GM18858 (cell line): ENCODE data around the gene MALAT1.
A peak's percentile ranks its signal among the peaks of the same experiment; 100 is the strongest.
"Not testable (repeated sequence)": the region's sequence is repeated elsewhere in the genome, so short reads cannot be mapped to it uniquely, and the experiment has no call there.

Source experiments
- ATAC-seq: cut with Tn5 transposase; IDR thresholded peaks from one replicate; pipeline ENCODE4 v1.9.1; 2021; ENCODE audit not compliant: unreplicated experiment

The MALAT1 gene

DNA sequence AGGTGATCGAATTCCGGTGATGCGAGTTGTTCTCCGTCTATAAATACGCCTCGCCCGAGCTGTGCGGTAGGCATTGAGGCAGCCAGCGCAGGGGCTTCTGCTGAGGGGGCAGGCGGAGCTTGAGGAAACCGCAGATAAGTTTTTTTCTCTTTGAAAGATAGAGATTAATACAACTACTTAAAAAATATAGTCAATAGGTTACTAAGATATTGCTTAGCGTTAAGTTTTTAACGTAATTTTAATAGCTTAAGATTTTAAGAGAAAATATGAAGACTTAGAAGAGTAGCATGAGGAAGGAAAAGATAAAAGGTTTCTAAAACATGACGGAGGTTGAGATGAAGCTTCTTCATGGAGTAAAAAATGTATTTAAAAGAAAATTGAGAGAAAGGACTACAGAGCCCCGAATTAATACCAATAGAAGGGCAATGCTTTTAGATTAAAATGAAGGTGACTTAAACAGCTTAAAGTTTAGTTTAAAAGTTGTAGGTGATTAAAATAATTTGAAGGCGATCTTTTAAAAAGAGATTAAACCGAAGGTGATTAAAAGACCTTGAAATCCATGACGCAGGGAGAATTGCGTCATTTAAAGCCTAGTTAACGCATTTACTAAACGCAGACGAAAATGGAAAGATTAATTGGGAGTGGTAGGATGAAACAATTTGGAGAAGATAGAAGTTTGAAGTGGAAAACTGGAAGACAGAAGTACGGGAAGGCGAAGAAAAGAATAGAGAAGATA, at the start of gene MALAT1:
TSS of gene MALAT1 (plus strand) at position 69 of the 736 bp plus-strand sequence.
- no peak for ATAC-seq

DNA sequence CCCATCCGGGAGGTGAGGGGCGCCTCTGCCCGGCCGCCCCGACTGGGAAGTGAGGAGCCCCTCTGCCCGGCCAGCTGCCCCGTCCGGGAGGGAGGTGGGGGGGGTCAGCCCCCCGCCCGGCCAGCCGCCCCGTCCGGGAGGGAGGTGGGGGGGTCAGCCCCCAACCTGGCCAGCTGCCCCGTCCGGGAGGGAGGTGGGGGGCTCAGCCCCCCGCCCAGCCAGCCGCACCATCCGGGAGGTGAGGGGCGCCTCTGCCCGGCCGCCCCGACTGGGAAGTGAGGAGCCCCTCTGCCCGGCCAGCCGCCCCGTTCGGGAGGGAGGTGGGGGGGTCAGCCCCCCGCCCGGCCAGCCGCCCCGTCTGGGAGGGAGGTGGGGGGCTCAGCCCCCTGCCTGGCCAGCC, 47.5 kb upstream of the MALAT1 start:
- not testable (repeated sequence) for ATAC-seq

DNA sequence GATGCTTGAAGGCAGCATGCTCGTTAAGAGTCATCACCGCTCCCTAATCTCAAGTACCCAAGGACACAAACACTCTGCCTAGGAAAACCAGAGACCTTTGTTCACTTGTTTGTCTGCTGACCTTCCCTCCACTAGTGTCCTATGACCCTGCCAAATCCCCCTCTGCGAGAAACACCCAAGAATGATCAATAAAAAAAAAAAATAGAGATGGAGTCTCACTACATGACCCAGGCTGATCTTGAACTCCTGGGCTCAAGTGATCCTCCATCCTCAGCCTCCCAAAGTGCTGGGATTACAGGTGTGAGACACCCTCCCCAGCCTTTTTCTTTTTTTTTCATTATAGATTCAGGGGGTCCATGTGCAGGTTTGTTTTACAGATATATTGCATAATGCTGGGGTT, 46.6 kb upstream of the MALAT1 start:
- ATAC-seq, result not testable (repeated sequence)

DNA sequence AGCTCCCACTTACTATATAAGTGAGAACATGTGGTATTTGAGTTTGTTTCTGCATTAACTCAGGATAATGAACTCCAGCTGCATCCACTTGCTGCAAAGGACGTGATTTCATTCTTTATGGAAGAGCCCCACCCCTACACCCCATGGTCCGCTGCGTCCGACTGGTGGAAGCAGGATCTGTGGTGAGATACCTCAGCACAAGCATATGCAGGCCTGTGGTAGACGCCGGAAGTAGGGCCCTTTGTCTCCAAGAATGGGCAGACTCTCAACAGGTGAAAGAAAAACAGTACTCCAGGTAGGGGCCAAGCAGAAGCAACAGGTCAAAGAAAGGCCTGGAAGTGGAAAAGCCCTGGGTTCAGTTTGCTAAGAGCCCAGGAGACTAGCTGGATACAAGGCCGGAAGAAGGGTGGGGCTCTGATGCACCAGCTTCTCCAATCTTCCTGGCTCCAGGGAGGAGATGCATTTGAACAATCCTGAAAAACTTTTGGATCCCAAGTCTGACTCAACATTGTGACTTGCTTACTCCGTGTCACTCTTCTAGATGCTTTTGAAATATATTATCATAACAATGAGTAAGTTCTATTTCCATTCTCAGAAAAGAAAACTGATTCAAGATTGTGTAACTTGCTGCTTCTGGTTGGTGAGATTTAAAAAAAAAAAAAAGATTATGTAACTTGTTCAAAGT, 45.9 kb upstream of the MALAT1 start:
- no peak for ATAC-seq

DNA sequence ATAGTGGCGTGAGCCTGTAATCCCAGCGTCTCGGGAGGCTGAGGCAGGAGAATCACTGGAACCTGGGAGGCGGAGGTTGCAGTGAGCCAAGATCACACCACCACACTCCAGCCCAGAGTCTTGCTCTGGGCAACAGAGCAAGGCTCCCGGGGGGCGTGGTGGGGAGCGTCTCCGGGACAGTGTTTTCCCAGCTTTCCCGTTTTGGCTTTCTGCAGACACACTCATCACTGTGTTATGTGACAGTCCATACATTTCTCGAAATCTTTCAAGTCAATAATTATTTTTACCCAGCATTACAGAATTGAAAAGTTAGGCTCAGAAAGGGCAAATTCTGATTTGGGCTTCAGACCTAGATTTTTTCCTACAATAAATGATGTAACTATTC, 44.5 kb upstream of the MALAT1 start:
- ATAC-seq, result no peak

DNA sequence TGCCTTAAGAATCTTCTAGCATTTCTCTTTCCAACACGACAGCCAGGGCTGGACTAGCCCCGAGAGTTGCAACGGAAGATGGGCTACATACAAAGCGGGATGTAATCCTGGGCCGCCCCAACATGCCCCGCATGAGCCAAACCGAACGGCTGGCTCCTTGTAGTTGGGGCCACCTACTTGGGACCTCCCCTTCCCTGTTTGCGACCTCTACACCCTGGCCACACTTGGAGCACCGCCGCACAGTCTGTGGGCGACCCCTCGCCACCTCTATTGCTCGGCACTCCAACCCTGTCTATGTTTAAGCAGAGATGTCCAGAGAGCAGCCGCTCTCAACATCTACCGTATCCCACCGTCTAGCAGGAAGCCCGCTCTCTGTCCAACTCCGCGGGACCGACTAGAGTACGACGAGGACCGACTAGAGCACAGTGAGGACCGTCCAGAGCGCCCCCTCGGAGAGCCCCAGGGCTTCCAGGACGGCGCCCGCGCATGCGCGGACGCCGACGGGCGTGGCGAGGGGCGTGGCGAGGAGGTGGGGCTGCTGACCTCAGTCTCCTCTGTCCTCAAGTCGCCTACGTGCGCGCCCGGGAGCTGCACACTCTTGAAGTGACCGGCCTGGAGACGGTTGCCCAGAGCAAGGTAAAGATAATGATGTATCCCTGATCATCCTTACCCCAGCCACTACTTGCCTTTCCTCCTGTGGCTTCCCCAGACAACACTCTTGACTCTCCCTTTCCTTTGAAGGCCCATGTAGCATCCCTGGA, 44.0 kb upstream of the MALAT1 start:
- peak; percentile 48 for ATAC-seq

DNA sequence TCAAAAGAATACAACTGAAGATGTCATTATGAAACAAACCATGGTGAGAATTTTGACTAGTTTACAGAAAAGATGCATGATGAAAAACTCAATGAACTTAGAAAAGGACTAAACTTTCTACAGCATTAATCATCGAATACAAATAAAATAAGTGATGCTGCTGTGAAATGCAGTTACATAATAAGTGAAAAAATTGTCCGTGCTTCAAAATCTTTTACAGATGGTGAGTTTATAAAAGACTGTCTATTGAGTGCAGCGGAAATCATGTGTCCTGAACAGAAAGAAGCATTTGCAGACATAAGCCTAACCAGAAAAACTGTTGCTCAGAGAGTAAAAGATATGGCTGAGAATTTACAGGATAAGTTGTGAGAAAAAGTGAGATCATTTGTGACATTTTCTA, 42.4 kb upstream of the MALAT1 start:
- no peak for ATAC-seq

DNA sequence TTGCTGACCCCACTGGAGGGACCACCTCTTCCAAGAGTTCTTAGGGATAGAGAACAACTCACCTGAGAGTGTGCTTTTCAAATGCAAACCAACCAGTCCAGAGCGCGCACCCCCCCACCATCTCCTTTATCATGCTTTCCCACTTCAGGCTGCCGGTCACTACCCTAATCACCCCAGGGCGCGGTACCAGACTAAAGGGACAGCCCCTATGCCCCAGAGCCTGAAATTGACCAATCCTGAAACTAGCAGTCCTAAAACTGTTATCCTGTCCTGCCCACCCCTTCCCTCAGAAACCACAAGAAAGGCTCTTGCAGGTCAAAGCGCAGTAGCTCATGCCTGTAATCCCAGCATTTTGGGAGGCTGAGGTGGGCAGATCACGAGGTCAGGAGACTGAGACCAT, 39.3 kb upstream of the MALAT1 start:
- ATAC-seq, result no peak

DNA sequence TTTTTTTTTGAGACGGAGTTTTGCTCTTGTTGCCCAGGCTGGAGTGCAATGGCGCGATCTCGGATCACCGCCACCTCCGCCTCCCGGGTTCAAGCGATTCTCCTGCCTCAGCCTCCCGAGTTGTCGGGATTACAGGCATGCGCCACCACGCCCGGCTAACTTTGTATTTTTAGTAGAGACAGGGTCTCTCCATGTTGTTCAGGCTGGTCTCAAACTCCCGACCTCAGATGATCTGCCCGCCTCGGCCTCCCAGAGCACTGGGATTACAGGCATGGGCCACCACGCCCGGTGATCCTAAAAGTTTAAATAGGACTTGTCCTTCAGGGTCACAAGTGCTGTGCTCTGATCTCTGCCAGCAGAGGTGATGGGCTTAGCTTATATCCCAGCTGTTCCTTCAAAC, 33.4 kb upstream of the MALAT1 start:
- ATAC-seq, result not testable (repeated sequence)

DNA sequence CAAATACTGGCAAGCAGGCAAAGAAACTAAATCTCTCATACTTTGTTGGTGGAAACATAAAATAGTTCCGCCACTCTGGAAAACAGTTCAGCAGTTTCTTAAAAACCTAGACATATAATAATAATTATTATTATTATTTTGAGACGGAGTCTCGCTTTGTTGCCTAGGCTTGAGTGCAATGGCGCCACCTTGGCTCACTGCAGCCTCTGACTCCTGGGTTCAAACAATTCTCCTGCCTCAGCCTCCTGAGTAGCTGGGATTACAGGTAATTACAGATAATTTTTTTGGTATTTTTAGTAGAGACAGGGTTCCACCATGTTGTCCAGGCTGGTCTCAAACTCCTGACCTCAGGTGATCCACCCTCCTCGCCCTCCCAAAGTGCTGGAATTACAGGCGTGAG, 31.5 kb upstream of the MALAT1 start:
- ATAC-seq, result not testable (repeated sequence)

DNA sequence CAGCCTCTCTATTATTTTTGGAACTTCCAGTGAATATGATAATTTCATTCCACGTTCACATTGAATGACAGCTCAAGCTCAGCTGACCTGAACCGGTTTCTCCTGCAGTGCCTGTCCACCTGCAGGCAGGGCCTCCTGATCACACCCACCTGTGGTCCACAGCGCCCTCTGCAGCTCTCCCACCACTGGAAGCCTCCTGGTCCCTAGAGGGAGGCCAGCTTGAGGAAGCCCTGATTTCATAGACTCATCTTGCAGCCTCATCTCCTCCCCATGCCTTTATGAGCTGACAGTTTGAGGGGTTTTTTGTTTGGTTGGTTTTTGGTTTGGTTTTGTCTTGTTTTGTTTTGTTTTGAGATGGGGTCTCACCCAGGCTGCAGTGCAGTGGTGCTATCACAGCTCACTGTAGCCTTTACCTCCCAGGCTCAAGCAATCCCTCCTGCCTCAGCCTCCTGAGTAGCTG, 29.9 kb upstream of the MALAT1 start:
- no peak for ATAC-seq

DNA sequence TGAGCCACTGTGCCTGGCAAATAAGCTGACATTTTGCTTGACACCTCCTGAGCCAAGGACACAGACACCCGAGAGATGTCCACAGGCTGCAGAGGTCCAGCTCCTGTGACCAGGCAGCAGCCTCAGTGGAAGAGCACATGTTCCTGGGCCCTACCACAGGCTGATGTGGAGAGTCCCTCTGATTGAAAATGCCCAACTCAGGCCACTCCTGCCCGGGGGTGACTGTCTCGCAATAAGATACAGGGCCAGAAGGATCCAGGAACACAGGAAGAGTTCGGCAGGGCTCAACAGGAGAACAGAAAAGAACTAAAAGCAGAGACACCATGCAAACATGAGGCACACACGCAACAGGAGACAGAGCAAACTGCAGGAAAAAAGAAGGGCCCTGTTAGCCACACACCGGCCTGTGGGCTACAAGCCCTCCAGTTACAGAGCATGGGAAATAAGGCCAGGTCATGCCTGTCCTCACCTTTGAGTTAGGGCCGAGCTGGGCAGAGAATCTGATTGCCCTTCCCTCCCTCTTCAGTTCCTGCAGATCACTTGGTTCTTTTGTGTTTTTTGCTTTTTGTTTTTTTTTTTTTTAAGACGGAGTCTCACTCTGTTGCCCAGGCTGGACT, 28.3 kb upstream of the MALAT1 start:
- no peak for ATAC-seq

DNA sequence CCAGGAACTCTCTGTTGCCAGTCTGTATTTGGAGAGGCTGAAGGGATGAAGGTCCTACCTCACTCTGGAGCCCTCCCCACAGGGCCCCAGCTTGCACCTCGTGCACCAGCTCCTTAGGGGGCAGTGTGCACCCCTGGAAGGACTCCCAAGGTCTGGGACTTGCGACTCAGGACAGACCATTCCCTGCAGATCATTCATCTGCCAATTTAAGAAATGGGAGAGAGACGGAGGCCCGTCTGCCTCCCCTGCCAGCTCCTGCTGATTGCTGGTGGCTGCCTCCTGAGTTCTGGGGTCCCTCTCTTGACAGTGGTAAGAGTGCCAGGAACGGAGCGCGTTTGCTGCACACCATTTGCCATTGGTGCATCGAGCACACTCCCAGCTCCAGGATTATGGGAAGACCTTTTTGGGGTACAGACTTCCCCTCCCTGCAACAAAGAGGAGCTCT, 27.4 kb upstream of the MALAT1 start:
- ATAC-seq, result no peak

DNA sequence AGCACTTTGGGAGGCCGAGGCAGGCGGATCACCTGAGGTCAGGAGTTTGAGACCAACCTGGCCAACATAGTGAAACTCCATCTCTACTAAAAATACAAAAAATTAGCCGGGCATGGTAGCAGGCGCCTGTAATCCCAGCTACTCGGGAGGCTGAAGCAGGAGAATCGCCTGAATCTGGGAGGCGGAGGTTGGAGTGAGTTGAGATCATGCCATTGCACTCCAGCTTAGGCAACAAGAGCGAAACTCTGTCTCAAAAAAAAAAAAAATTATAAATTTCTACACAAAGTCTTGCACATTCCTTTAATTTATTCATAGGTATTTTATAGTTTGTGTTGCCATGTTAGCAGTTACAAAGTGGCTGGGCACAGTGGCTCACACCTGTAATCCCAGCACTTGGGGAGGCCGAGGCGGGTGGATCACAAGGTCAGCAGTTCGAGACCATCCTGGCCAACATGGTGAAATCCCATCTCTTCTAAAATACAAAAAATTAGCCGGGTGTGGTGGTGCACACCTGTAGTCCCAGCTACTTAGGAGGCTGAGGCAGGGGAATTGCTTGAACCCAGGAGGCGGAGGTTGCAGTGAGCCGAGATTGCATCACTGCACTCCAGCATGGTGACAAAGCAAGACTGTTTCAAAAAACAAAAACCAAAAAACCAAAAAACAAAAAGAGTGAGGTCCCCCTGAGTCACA, 26.1 kb upstream of the MALAT1 start:
- ATAC-seq, result not testable (repeated sequence)

DNA sequence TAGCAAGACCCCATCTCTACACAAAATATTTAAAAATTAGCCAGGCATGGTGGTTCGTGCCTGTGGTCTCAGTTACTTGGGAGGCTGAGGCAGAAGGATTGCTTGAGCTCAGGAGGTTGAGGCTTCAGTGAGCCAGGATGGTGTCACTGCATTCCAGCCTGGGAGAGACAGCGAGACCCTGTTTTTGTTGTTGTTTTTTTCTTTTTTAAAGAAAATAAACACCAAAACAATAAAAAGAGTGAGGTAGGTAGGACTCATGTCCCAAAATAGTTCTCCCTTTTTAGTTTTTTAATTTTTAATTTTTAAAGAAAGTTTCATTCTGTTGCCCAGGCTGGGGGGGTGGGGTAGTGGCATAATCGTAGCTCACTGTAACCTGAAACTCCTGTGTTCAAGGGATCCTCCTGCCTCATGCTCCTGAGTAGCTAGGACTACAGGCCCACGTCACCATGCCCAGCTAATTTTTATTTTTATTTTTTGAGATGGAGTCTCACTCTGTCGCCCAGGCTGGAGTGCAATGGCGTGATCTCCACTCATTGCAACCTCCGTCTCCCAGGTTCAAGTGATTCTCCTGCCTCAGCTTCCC, 25.5 kb upstream of the MALAT1 start:
- no peak for ATAC-seq

DNA sequence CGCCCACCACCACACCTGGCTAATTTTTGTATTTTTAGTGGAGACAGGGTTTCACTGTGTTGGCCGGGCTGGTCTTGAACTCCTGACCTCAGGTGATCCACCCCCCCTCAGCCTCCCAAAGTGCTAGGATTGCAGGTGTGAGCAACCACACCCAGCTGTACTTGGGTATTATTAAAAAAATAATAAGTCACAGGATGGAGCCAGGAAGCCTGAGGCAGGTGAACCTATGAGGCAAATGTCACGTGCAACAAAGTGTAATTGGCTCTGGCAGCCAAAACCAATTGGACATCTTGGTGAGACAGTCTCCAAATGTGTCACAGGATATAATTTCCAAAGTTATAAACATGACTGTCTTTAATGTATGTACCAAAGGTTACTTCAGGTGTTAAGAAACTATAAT, 24.0 kb upstream of the MALAT1 start:
- ATAC-seq, result no peak

DNA sequence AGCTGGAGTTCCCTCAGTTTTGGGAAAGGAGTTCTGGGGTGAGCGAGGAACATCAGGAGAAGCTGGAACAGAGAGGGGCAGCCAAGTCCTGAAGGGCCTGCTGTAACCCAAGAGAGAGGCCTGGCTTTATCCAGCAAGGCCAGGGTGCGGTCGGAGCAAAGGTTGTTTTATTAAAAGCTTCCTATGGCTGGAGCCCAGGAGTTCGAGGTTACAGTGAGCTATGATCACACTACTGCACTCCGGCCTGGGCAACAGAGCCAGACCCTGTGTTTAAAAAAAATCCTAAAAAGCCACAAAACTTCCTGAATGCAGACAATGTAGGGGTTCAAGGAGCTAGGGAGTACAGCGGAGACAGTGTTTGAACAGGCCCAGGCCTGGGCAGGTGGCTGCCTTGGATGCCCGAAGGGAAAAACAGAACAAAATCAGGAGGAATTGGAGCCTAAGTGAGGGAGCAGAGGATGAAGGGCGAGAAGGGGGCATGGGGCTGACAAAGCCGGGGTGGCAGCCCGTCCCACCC, 22.2 kb upstream of the MALAT1 start:
- no peak for ATAC-seq

DNA sequence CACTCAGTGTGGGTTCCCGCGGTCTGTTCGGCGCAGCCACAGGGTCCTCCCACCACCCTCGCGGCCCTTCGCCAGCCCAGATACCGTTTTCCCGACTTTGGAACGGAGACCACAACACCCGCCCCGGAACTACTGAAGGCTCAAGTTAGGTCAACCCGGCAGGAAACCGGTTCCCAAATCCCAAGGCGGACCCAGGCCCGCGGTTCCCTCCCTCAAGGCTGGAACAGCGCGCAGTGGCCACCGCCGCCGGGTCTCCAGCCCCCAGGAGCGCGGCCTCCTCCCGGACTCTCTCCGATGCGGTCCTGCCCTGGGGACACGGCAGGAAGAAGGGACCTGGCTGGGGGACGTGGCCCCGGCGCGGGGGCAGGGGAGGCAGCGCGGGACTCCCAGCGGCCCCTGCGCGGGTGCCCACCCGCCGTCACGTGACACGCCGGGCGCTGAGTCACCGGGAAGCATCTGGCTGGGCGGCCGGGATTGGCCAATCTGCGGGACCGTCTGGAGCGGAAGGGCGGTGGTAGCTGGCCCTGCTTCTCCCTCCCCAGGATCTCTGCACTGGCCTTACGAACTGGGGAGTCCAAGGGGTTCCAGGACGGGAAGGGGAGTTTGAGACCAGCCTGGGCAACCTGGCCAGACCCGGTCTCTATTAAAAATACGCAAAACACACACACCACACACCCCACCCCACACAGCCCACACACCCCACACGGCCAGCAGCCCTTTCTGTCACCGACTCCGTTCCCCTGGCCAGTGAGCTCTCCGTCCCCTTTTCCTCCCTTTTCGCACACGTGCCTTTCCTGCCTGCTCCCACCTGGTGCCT, 21.5 kb upstream of the MALAT1 start:
- no peak for ATAC-seq
